C4-2B (cell line): ENCODE results near the gene OXSR1.

Experiments
- H3K27ac ChIP-seq: fragments of 450-650 bp; 2 replicates; pipeline ENCODE4 v1.5.1; 2017
- CTCF ChIP-seq: fragments of 450-650 bp; conservative IDR thresholded peaks from 2 replicates; pipeline ENCODE4 v1.5.1; 2017; ENCODE audit warnings: mild to moderate bottlenecking
- ZFX ChIP-seq: fragments of 450-650 bp; IDR thresholded peaks from 2 replicates; pipeline ENCODE4 v1.6.1; 2017

Gene OXSR1

GRCh38 chr3:38130631-38131065, 34.7 kb upstream of the OXSR1 start:
- H3K27ac ChIP-seq, result no peak overlapping the region
- no peak for TF ChIP-seq ZFX
- TF ChIP-seq CTCF, result no peak

- H3K27ac ChIP-seq, result peak overlapping the region; percentile 96
- TF ChIP-seq ZFX (no peak), CTCF (no peak; the same call in 1 of the 2 replicates)
These were observed 33.5 kb upstream of the OXSR1 start for GRCh38 chr3:38131621-38132369.

GRCh38 chr3:38133209-38133556, 32.2 kb upstream of the OXSR1 start:
- TF ChIP-seq ZFX (no peak), CTCF (no peak)
- H3K27ac ChIP-seq, result peak overlapping the region; percentile 96

GRCh38 chr3:38133557-38134405, 31.6 kb upstream of the OXSR1 start:
- no peak for TF ChIP-seq CTCF
- no peak for TF ChIP-seq ZFX
- peak overlapping the region; percentile 96 for H3K27ac ChIP-seq

- H3K27ac ChIP-seq, result peak overlapping the region; percentile 96
These were observed 30.7 kb upstream of the OXSR1 start for GRCh38 chr3:38134517-38135143.

- peak overlapping the region; percentile 96 for H3K27ac ChIP-seq
These were observed 29.6 kb upstream of the OXSR1 start for GRCh38 chr3:38135621-38136277.

GRCh38 chr3:38136393-38136776, 29.0 kb upstream of the OXSR1 start:
- TF ChIP-seq ZFX, result no peak
- no peak for TF ChIP-seq CTCF
- peak overlapping the region; percentile 96 for H3K27ac ChIP-seq
